NCI-H2107 treated with DMSO at 0.1 percent for 48 hours (cell line): ENCODE data around the gene PRB3.

ENCODE experiments used
- DNase-seq: peaks from one replicate; lab custom pipeline; 2025; ENCODE audit not compliant: unreplicated experiment; lab: John Stamatoyannopoulos, UW

The PRB3 gene

GRCh38 chr12:11269607-11270006 is at the start of gene PRB3:
Gene PRB3 (minus strand): TSS chr12:11269707. CDS start chr12:11269669, 38 bp downstream.
- DNase-seq = no peak

DNA sequence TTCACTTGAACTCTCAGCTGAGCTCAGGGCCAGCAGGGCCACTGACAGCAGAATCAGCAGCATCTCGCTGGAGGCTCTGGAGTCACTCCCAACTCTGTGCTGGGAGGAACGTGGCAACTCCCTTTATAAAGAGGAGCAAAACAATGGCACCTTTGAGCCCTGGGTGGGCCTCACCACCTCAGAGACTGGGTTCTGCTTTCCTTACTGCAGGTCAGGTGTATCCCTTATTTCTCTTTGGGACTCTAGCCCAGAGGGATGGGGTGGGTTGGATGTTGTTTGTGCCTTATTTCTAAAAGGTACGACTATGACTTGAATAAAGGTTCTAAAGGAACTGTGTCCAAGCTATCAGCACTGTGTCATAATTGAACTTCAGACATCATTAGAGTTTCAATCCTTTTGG is 40.8 kb upstream of the PRB3 start, which contains the start of gene PRB4:
Gene PRB4, minus strand, starts transcription at position 101 of the 400 bp plus-strand sequence. Its CDS starts 38 bp downstream, at position 63.
- DNase-seq = no peak

GRCh38 chr12:11307143-11307542 is 37.6 kb upstream of the PRB3 start:
- DNase-seq = no peak

DNA sequence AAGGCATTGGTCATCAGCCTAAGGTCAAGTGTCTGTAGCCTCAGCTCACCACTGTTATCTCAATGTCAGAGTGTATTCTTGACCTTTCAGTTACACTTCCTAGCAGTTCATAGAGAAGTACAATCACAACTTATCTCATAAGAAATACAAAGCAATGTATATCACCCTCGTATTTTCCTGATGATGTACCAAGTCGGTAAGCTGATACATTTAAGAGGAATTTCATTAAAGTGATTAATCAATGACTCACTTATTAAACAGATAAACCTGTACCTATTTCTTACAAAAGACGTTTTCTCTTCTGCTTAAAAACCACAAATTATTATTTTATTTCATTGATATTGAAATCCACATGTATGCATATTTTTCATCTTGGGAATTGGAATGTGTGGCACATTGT is 3.9 kb upstream of the PRB3 start:
- no peak for DNase-seq

- no peak for DNase-seq
These were observed 5.0 kb downstream of the PRB3 start for GRCh38 chr12:11264501-11264900.

- DNase-seq = no peak
These were observed 23.0 kb downstream of the PRB3 start for GRCh38 chr12:11246489-11246888.

DNA sequence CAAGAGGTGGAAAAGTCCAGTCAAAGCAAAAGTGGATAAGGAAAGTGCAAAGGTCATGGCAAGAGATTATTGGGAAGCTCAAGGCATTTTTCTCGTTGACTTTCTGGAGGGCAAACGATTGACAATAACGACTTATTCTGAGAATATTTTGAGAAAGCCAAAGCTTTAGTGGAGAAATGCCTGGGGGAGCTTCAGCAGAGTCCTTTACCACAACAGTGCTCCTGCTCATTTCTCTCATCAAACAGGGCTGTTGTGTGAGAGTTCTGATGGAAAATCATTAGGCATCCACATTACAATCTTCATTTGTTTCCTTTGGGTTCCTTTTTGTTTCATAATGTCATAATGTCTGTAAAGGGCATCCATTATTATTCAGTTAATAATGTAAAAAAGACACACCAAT is 26.9 kb downstream of the PRB3 start:
- no peak for DNase-seq

DNA sequence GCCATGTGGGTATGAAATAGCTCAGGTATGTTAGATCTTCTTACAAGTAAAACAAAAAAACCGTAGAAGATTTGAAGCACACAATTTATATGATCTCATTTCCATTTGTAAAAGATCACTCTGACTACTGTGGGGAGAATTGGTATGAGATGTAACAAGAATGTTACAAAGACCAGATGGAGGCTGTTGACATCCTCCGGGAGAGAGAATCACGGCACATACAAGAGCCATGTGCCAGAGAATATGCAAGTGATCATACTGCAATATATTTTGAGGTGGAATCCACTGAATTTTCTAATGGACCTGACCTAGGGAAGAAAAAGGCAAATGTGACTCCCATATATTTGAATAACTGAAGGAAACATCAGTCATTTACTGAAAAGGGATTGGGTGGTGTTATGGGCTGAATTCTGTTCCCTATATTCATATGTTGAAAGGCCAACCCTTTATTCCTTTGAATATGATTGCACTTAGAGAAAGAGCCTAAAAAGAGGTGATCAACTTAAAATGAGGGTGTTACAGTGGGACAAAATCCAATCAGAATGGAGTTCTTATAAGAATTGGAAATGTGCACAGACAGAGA is 29.1 kb downstream of the PRB3 start:
- DNase-seq = no peak

DNA sequence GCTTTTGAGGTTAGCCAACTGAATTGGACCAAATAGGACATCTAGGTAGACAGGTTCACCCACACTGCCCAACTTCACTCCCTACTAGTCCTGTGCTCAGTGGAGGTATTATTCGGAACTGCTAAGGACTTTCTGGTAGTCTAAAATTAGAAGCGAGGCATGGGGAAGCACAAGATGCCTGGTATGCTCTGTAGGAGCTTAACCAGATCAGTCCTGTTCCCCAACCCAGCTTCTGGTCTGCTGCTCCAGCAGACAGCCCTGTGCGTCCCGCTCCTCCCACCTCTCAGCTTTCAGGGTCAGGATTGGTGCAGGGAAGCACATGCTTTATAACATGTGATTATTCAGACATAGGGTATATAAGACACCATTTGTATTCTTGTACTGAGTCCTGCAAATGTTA is 31.2 kb downstream of the PRB3 start:
- DNase-seq = no peak

DNA sequence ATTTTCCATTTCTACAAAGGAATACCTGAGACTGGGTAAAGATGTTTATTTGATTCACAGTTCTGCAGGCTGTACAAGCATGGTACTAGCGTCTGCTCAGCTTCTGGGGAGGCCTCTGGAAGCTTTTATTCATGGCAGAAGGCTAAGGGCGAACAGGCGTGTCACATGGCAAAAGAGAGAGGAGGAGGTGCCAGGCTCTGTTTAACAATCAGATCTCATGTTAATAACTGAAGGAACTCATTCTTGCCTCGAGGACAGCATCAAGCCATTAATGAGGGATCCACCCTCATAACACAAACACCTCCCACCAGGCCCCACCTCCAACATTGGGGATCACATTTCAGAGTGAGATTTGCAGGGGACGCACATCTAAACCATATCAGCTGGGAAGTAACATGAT is 36.0 kb downstream of the PRB3 start:
- no peak for DNase-seq

- no peak for DNase-seq
These were observed 41.1 kb downstream of the PRB3 start for GRCh38 chr12:11228296-11228879.

- DNase-seq = no peak
These were observed 42.1 kb downstream of the PRB3 start for GRCh38 chr12:11227373-11227772.
